MCF 10A (cell line): Measurements from ENCODE around the gene TLCD3B. TPM values are rescaled to one million over a fixed set of nuclear protein-coding genes. Genes with fewer than 3 reads are reported as not detected.
A peak's percentile ranks its signal among the peaks of the same experiment; 100 is the strongest.

Experiments used
- BruUV-seq: library from RNA; stranded (reverse); fragments of 400-500 nt; replicated peaks from 2 replicates; lab custom pipeline; 2021; lab: Mats Ljungman, UMichigan
- CTCF ChIA-PET: fragments of 300-600 bp; sonication (Branson Sonifier 250); formaldehyde crosslinking; extraction: SDS; loops from one replicate; lab custom pipeline; 2021; ENCODE audit warnings: antibody characterized with exemption, inconsistent platforms; lab: Yijun Ruan, JAX
- POLR2A ChIA-PET: fragments of 300-600, 350-650 bp; sonication (Branson Sonifier 250); formaldehyde crosslinking; extraction: SDS; loops from one replicate; lab custom pipeline; 2020; ENCODE audit warnings: antibody characterized with exemption, inconsistent platforms; lab: Yijun Ruan, JAX
- DNase-seq: peaks from one replicate; pipeline ENCODE4 v3.0.0-alpha.2; 2018; ENCODE audit not compliant: unreplicated experiment
- H3K27ac Mint-ChIP-seq: one replicate; pipeline ENCODE4 v1.8.0; 2022; ENCODE audit warnings: mild to moderate bottlenecking, low read depth, mixed read lengths; ENCODE audit not compliant: unreplicated experiment
- H3K27me3 Mint-ChIP-seq: one replicate; pipeline ENCODE4 v1.8.0; 2022; ENCODE audit warnings: mixed read lengths; ENCODE audit not compliant: insufficient read depth, unreplicated experiment
- H3K36me3 Mint-ChIP-seq: one replicate; pipeline ENCODE4 v1.8.0; 2022; ENCODE audit warnings: mild to moderate bottlenecking, moderate library complexity, mixed read lengths; ENCODE audit not compliant: insufficient read depth, unreplicated experiment
- H3K4me1 Mint-ChIP-seq: one replicate; pipeline ENCODE4 v1.8.0; 2022; ENCODE audit warnings: mixed read lengths; ENCODE audit not compliant: insufficient read depth, unreplicated experiment
- H3K4me3 Mint-ChIP-seq: one replicate; pipeline ENCODE4 v1.8.0; 2022; ENCODE audit warnings: mild to moderate bottlenecking, moderate library complexity, mixed read lengths; ENCODE audit not compliant: unreplicated experiment
- H3K9me3 Mint-ChIP-seq: one replicate; pipeline ENCODE4 v1.8.0; 2022; ENCODE audit warnings: mixed read lengths; ENCODE audit not compliant: unreplicated experiment
- intact Hi-C: fragments of 100-400 bp; cut with micrococcal nuclease; formaldehyde crosslinking; loops from 2 replicates; pipeline ENCODE4 v1.14.1; 2022
- total RNA-seq: library from RNA; stranded (reverse); gene quantifications from 2 replicates; pipeline ENCODE4 v1.2.3, GENCODE V29; 2022
- TF ChIP-seq, protein P1 (sequence below): fragments of 200-600 bp; IDR thresholded peaks from one replicate; pipeline ENCODE4 v1.8.0; 2022; ENCODE audit warnings: antibody characterized with exemption, mild to moderate bottlenecking; ENCODE audit not compliant: unreplicated experiment

TLCD3B gene
- total RNA-seq, 1 experiment from 2014 or later, result 0.21 TPM

DNA sequence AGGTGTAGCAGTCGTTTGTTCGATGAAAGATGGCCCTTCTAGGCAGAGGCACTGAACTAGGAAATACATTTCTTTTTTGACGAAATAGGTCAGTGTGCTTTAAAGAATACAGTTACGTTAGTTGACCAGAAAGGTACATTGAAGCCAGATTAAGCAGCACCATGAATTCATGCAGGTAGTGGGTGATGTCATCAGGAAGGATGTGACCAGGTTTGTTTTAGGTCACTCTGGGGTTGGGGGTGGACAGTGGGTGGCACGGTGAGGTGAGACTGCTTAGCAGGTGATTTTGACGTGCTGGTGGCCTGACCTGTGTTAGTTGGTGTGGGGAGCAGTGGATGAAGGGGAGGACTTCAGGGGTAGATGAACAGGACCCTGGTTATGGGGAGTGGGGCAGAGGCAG, 31.5 kb downstream of the TLCD3B start:
- intact Hi-C loops, result loop anchor here (5.0 kb wide), 2 partner anchors 72 to 177 kb away; partner anchors contain the start of genes KCTD13 and MVP
- no peak overlapping the region for H3K4me3 Mint-ChIP-seq
- no peak overlapping the region for H3K27ac Mint-ChIP-seq
- no TSS peak for BruUV-seq
- H3K4me1 Mint-ChIP-seq, result peaks cover 2% of the 10 kb centered on the region
- CTCF ChIA-PET, result interaction anchor here (1.5 kb wide), 1 partner anchor 32 kb away, joined by 3 read pairs; no protein-coding TSS in a partner anchor
- no peaks in the 10 kb centered on the region for H3K9me3 Mint-ChIP-seq
- POLR2A ChIA-PET, result interaction anchor here (0.6 kb wide), 1 partner anchor 54 kb away, joined by 3 read pairs; no protein-coding TSS in a partner anchor
- no peak for DNase-seq
- TF ChIP-seq, protein P1, sequence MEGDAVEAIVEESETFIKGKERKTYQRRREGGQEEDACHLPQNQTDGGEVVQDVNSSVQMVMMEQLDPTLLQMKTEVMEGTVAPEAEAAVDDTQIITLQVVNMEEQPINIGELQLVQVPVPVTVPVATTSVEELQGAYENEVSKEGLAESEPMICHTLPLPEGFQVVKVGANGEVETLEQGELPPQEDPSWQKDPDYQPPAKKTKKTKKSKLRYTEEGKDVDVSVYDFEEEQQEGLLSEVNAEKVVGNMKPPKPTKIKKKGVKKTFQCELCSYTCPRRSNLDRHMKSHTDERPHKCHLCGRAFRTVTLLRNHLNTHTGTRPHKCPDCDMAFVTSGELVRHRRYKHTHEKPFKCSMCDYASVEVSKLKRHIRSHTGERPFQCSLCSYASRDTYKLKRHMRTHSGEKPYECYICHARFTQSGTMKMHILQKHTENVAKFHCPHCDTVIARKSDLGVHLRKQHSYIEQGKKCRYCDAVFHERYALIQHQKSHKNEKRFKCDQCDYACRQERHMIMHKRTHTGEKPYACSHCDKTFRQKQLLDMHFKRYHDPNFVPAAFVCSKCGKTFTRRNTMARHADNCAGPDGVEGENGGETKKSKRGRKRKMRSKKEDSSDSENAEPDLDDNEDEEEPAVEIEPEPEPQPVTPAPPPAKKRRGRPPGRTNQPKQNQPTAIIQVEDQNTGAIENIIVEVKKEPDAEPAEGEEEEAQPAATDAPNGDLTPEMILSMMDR, result no peak
- no peaks in the 10 kb centered on the region for H3K27me3 Mint-ChIP-seq
- peaks cover 45% of the 10 kb centered on the region for H3K36me3 Mint-ChIP-seq

DNA sequence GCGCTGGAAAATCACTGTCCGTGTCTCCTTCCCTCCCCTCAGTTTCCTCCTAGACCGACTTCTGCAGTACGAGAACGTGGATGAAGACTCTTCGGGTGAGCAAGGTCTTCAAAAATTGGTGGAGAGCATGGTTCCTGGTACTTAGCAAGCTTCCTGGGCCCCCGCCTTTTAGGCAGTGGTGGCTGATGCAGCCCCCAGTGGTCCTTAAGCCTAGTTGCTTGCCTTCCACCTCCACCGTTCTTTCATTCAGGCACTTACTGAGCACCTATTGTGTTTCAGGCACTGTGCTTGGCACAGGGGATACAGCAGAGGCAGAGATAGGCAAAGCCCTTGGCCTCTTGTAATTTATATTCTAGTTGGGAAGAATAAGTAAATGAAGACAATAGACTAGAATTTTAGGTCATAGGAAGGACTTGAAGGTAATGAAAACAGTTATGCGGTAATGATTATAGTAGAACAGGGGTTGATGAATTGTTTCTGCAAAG, 34.3 kb downstream of the TLCD3B start:
- peaks cover 49% of the 10 kb centered on the region for H3K36me3 Mint-ChIP-seq
- POLR2A ChIA-PET, result interaction anchor here (0.5 to 5.0 kb wide), 20 partner anchors 8 to 207 kb away, joined by 3 to 72 read pairs (median 4); partner anchors contain the start of genes ALDOA, ASPHD1, KCTD13 and KIF22
- TF ChIP-seq, protein P1, result no peak
- H3K9me3 Mint-ChIP-seq, result no peaks in the 10 kb centered on the region
- H3K4me3 Mint-ChIP-seq, result peak overlapping the region; percentile 98
- H3K4me1 Mint-ChIP-seq, result peaks cover 11% of the 10 kb centered on the region
- H3K27ac Mint-ChIP-seq, result peak overlapping the region; percentile 95
- intact Hi-C loops, result loop anchor here (2.0 to 5.0 kb wide), 3 partner anchors 70 to 175 kb away; partner anchors contain the start of genes CDIPT, KCTD13 and MVP
- CTCF ChIA-PET, result interaction anchor here (0.5 to 2.7 kb wide), 7 partner anchors 36 to 301 kb away, joined by 3 to 9 read pairs (median 3); partner anchors contain the start of gene PAGR1
- DNase-seq, result no peak
- no TSS peak for BruUV-seq
- H3K27me3 Mint-ChIP-seq, result no peaks in the 10 kb centered on the region

DNA sequence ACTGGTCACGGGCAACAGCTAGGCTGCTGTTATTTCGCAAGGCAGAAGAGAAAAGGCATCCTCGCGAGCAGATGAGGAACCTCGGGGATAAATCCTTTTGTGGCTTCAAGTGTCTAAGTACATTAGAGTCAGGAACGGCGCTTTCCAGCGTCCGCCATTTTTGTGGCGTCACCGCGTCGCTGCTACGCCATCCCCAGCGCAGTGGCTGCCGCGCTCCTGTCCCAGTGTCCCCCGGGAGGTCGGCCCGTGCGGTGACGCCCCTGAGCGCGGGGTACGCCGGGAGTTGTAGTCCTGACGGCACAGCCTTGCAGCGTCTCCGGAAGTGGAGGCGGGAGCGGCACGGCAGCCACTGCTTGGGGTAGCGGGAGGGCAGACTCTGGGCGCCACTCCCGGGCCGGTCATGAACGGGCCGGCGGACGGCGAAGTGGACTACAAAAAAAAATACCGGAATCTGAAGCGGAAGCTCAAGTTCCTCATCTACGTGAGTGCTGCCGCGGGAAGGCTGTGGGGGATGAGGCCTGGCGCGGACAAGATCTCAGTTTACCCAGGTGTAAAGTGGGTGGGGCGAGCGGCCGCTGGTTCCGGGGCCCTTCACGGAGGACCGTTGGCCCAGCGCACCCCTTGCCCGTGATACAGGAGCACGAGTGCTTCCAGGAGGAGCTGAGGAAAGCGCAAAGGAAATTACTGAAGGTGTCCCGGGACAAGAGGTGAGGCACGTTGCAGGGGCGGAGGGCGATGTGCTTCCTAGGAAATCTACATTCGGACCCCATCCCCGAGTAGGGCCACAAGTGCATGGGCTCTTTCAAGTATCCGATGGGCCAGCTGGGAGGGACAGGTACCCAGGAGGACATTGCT, 34.9 kb downstream of the TLCD3B start, which contains the start of gene INO80E:
TSS of gene INO80E (plus strand) at position 331 of the 855 bp plus-strand sequence. CDS start at position 401, 70 bp downstream.
- Mint-ChIP-seq H3K9me3 (no peaks in the 10 kb centered on the region), H3K36me3 (peaks cover 43% of the 10 kb centered on the region), H3K4me1 (peaks cover 11% of the 10 kb centered on the region), H3K27ac (peak within 1 kb of the TSS; percentile 95), H3K27me3 (no peaks in the 10 kb centered on the region), H3K4me3 (peak within 1 kb of the TSS; percentile 98)
- peak; percentile 96 for DNase-seq
- TF ChIP-seq, protein P1, result no peak
- CTCF ChIA-PET, result interaction anchor here (0.5 to 2.7 kb wide), 7 partner anchors 36 to 301 kb away, joined by 3 to 9 read pairs (median 3); partner anchors contain the start of gene PAGR1
- BruUV-seq, result no TSS peak
- intact Hi-C loops, result loop anchor here (2.0 to 5.0 kb wide), 3 partner anchors 69 to 174 kb away; partner anchors contain the start of genes CDIPT, KCTD13 and MVP
- POLR2A ChIA-PET, result interaction anchor here (0.5 to 5.0 kb wide), 32 partner anchors 9 to 954 kb away, joined by 3 to 72 read pairs (median 4); partner anchors contain the start of genes ALDOA, ASPHD1, KCTD13 and KIF22
